T-helper 1 cell treated with Interleukin-12 subunit alpha and Interleukin-12 subunit beta and Interleukin-4 antibody, amounts not matched to agents 30 ng/mL and 1 ng/mL, for 36 hours (primary cell): ENCODE data around the gene C16orf86. TPM values are rescaled to one million over a fixed set of nuclear protein-coding genes. Genes with fewer than 3 reads are reported as not detected.
"Not testable (repeated sequence)": the region's sequence is repeated elsewhere in the genome, so short reads cannot be mapped to it uniquely, and the experiment has no call there.

Experiments used
- intact Hi-C: fragments of 100-400 bp; cut with micrococcal nuclease; formaldehyde crosslinking; loops from one replicate; pipeline ENCODE4 v1.15.1; 2024
- total RNA-seq: library from RNA; stranded (reverse); gene quantifications from 2 replicates; pipeline ENCODE4 v1.2.3, GENCODE V29; 2022

C16orf86 gene
- total RNA-seq, 1 donor from 2014 or later, result 1.9 TPM

GRCh38 chr16:67683767-67684166 lies 17.2 kb downstream of the C16orf86 start:
- intact Hi-C loops, result no loop called here

- intact Hi-C loops, result no loop called here
Observed at GRCh38 chr16:67685388-67686112, 18.9 kb downstream of the C16orf86 start.

- intact Hi-C loops, result not testable (repeated sequence)
Observed at GRCh38 chr16:67693517-67694285, 27.1 kb downstream of the C16orf86 start.

- intact Hi-C loops, result no loop called here
Observed at GRCh38 chr16:67694611-67695010, 28.0 kb downstream of the C16orf86 start.

GRCh38 chr16:67697422-67698185 lies 31.0 kb downstream of the C16orf86 start:
- intact Hi-C loops, result no loop called here

DNA sequence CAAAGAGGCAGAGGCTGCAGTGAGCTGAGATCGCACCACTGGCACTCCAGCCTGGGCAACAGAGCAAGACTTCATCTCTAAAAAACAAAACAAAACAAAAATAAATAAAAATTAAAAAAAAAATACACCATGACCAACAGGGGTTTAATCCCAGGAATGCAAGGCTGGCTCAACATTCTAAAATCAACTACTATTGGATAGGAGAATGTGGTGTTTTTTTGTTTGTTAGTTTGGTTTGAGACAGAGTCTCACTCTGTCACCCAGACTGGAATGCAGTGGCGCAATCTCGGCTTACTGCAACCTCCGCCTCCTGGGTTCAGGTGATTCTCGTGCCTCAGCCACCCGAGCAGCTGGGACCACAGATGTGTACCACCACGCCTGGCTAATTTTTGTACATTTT lies 32.7 kb downstream of the C16orf86 start:
- intact Hi-C loops, result no loop called here

GRCh38 chr16:67701420-67701819 lies 34.8 kb downstream of the C16orf86 start:
- intact Hi-C loops, result loop anchor here (5.0 kb wide), 1 partner anchor 366 kb away; no protein-coding TSS in a partner anchor

- intact Hi-C loops, result loop anchor here (5.0 kb wide), 1 partner anchor 365 kb away; no protein-coding TSS in a partner anchor
Observed at GRCh38 chr16:67702130-67702529, 35.5 kb downstream of the C16orf86 start.

GRCh38 chr16:67703626-67704025 lies 37.0 kb downstream of the C16orf86 start:
- intact Hi-C loops, result loop anchor here (5.0 kb wide), 1 partner anchor 364 kb away; no protein-coding TSS in a partner anchor

- intact Hi-C loops, result loop anchor here (5.0 kb wide), 1 partner anchor 363 kb away; no protein-coding TSS in a partner anchor
Observed at GRCh38 chr16:67704110-67704509, 37.5 kb downstream of the C16orf86 start.

GRCh38 chr16:67707210-67707609 lies 40.6 kb downstream of the C16orf86 start:
- intact Hi-C loops, result no loop called here

GRCh38 chr16:67707790-67708189 lies 41.2 kb downstream of the C16orf86 start:
- intact Hi-C loops, result no loop called here

- intact Hi-C loops, result no loop called here
Observed at GRCh38 chr16:67708368-67708771, 41.8 kb downstream of the C16orf86 start.

GRCh38 chr16:67709050-67709449 lies 42.4 kb downstream of the C16orf86 start:
- intact Hi-C loops, result no loop called here

GRCh38 chr16:67710607-67711006 lies 44.0 kb downstream of the C16orf86 start:
- intact Hi-C loops, result no loop called here

DNA sequence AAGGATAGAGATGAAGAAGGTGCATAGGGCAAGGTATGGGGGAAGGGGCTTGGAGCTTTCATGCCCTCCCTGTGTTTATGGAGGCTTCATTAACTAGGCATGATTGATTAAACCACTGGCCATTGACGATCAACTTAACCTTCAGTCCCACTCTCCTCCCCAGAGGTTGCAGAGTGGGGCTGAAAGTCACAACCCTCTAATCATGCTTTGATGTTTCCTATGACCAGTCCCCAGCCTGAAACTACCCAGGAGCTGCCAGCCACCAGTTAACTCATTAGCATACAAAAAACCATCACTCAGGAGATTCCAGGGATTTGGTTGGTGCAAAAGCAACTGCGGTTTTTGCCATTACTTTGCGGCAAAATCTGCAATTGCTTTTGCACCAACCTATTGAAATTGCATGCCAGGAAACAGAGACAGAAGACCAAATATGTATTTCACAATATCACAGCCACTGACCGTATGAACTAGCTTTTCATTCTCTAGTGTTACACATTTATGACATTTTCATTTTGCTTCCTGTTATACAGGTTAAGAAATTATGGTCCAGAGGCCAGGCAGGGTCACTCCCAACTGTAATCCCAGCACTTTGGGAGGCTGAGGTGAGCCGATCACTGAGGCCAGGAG lies 47.1 kb downstream of the C16orf86 start:
- intact Hi-C loops, result no loop called here

GRCh38 chr16:67714522-67714921 lies 47.9 kb downstream of the C16orf86 start:
- intact Hi-C loops, result no loop called here

DNA sequence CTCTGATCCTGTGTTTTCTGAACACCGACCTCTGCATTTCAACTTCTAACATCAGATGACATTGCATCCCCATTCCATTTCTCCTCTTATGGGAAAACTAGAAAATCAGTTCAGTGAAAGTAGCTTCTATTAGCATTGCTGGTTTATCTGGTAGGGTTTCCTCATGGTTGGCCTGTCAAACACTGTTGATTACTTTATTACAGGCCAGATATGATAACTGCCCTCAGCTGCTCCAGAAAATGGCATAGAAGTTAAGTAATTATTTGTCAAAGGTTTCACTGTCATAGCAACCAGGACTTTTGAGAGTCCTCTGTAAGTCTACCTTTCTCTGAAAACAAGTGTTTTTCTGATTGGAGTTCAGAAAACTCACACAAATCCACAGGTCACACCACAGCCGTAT lies 49.5 kb downstream of the C16orf86 start:
- intact Hi-C loops, result loop anchor here (5.0 kb wide), 2 partner anchors 371 to 784 kb away; partner anchors contain the start of genes CIAO2B and NFATC3
